ENCODE results near the gene NSMF. TPM values are rescaled to one million over a fixed set of nuclear protein-coding genes. Genes with fewer than 3 reads are reported as not detected.

The NSMF gene
- total and polyA plus RNA-seq, 2 donors (not counting 1 experiment from before 2014, with no cell fraction given), result 28.7 to 59.4 TPM

- DNase-seq (no peak), ATAC-seq (ENCODE audit: low read depth) (no peak)
- Mint-ChIP-seq H3K4me3 (no peak overlapping the region), H3K27ac (no peak overlapping the region), H3K4me1 (peaks cover 17% of the 10 kb centered on the region), H3K9me3 (ENCODE audit: insufficient read depth) (no peaks in the 10 kb centered on the region), H3K27me3 (no peaks in the 10 kb centered on the region)
- peaks cover 30 to 32% of the 10 kb centered on the region in 2 donors for H3K4me1 ChIP-seq (ENCODE audit: control insufficient read depth in 2 of 2, insufficient read depth in 2 of 2, low read length in 2 of 2)
- WGBS (ENCODE audit: insufficient coverage), result 97% methylated on average over 28 of the region's 28 CpGs
- no peak overlapping the region for H2AFZ ChIP-seq (ENCODE audit: insufficient read depth, low read depth, low read length, poor library complexity, severe bottlenecking)
- H3K4me3 ChIP-seq (ENCODE audit: control extremely low read depth in 1 of 5, extremely low read depth in 1 of 5, insufficient read depth in 1 of 5, low read depth in 2 of 5, low read length in 4 of 5), result no peak overlapping the region
- no peak overlapping the region for H3K27ac ChIP-seq (ENCODE audit: low read length in 2 of 2)
- intact Hi-C loops (cut with micrococcal nuclease), result no loop called here
- ChIA-PET POLR2A (interaction anchor here (0.6 kb wide), 1 partner anchor 486 kb away, joined by 3 read pairs; no protein-coding TSS in a partner anchor), CTCF (no interaction called here)
- H3K4me2 ChIP-seq (replicated peaks; ENCODE audit: low read depth, low read length, poor library complexity, severe bottlenecking), result no peak overlapping the region
- H4K20me1 ChIP-seq (ENCODE audit: control insufficient read depth, insufficient read depth, low read length, poor library complexity, severe bottlenecking), result no peaks in the 10 kb centered on the region
- H3K9me3 ChIP-seq (ENCODE audit: control extremely low read depth in 1 of 3, control insufficient read depth in 2 of 3, insufficient read depth in 1 of 3, low read length in 2 of 3), result peaks cover 0 to 4% (median 0%) of the 10 kb centered on the region in 3 donors
- H3K36me3 ChIP-seq (replicated peaks in 1 of 2; ENCODE audit: control extremely low read depth in 1 of 2, control insufficient read depth in 1 of 2, extremely low read depth in 1 of 2, insufficient read depth in 2 of 2, low read length in 1 of 2), result no peaks in the 10 kb centered on the region
- TF ChIP-seq EZH2 (IDR thresholded peaks at IDR 0.05; ENCODE audit: borderline replicate concordance, insufficient read depth, low read depth, low read length, poor library complexity, severe bottlenecking), result no peak
- TF ChIP-seq, protein P1, sequence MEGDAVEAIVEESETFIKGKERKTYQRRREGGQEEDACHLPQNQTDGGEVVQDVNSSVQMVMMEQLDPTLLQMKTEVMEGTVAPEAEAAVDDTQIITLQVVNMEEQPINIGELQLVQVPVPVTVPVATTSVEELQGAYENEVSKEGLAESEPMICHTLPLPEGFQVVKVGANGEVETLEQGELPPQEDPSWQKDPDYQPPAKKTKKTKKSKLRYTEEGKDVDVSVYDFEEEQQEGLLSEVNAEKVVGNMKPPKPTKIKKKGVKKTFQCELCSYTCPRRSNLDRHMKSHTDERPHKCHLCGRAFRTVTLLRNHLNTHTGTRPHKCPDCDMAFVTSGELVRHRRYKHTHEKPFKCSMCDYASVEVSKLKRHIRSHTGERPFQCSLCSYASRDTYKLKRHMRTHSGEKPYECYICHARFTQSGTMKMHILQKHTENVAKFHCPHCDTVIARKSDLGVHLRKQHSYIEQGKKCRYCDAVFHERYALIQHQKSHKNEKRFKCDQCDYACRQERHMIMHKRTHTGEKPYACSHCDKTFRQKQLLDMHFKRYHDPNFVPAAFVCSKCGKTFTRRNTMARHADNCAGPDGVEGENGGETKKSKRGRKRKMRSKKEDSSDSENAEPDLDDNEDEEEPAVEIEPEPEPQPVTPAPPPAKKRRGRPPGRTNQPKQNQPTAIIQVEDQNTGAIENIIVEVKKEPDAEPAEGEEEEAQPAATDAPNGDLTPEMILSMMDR (IDR thresholded peaks at IDR 0.05), result no peak
- H3K79me2 ChIP-seq (ENCODE audit: control insufficient read depth, insufficient read depth, low read length), result peaks cover 6% of the 10 kb centered on the region
- H3K9ac ChIP-seq (ENCODE audit: low read length), result no peak overlapping the region
- no peaks in the 10 kb centered on the region for H3K27me3 ChIP-seq (replicated peaks in 1 of 4; ENCODE audit: control extremely low read depth in 1 of 4, control insufficient read depth in 3 of 4, insufficient read depth in 4 of 4, low read length in 3 of 4)
These were observed 5.3 kb upstream of the NSMF start for GRCh38 chr9:137464291-137464999.

DNA sequence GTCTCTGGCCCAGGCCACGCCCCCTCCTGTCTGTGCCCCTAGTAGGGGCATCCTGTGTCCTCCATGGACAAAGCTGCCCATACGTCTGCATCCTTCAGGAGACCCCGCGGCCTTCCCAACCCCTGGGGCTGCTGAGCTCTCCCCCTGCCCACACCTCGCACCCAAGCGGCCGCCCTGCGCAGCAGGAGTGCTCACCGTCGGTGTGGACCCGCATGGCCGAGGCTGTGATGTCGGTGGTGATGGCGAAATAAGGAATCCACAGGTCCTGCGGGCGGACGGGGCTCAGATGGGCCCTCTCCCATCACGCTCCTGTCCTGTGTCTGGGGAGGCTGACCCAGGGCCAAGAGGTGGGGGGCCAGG is 4.8 kb upstream of the NSMF start:
- TF ChIP-seq EZH2 (IDR thresholded peaks at IDR 0.05; ENCODE audit: borderline replicate concordance, insufficient read depth, low read depth, low read length, poor library complexity, severe bottlenecking), result no peak
- TF ChIP-seq, protein P1 (IDR thresholded peaks at IDR 0.05), result no peak
- ChIA-PET POLR2A (no interaction called here), CTCF (interaction anchor here (1.1 kb wide), 1 partner anchor 64 kb away, joined by 3 read pairs; no protein-coding TSS in a partner anchor)
- no peak overlapping the region for H2AFZ ChIP-seq (ENCODE audit: insufficient read depth, low read depth, low read length, poor library complexity, severe bottlenecking)
- H3K27me3 ChIP-seq (replicated peaks in 1 of 4; ENCODE audit: control extremely low read depth in 1 of 4, control insufficient read depth in 3 of 4, insufficient read depth in 4 of 4, low read length in 3 of 4), result no peaks in the 10 kb centered on the region
- Mint-ChIP-seq H3K27me3 (no peaks in the 10 kb centered on the region), H3K4me3 (no peak overlapping the region), H3K27ac (no peak overlapping the region), H3K4me1 (peaks cover 17% of the 10 kb centered on the region), H3K9me3 (ENCODE audit: insufficient read depth) (no peaks in the 10 kb centered on the region)
- H3K4me2 ChIP-seq (replicated peaks; ENCODE audit: low read depth, low read length, poor library complexity, severe bottlenecking), result no peak overlapping the region
- no peak overlapping the region for H3K27ac ChIP-seq (ENCODE audit: low read length in 2 of 2)
- ATAC-seq (ENCODE audit: low read depth) (no peak), DNase-seq (no peak)
- H3K79me2 ChIP-seq (ENCODE audit: control insufficient read depth, insufficient read depth, low read length), result peaks cover 6% of the 10 kb centered on the region
- WGBS (ENCODE audit: insufficient coverage), result 99% methylated on average over 18 of the region's 18 CpGs
- intact Hi-C loops (cut with micrococcal nuclease), result no loop called here
- H3K4me1 ChIP-seq (ENCODE audit: control insufficient read depth in 2 of 2, insufficient read depth in 2 of 2, low read length in 2 of 2), result peaks cover 30 to 34% of the 10 kb centered on the region in 2 donors
- H4K20me1 ChIP-seq (ENCODE audit: control insufficient read depth, insufficient read depth, low read length, poor library complexity, severe bottlenecking), result no peaks in the 10 kb centered on the region
- H3K9ac ChIP-seq (ENCODE audit: low read length), result no peak overlapping the region
- peaks cover 0 to 4% (median 0%) of the 10 kb centered on the region in 3 donors for H3K9me3 ChIP-seq (ENCODE audit: control extremely low read depth in 1 of 3, control insufficient read depth in 2 of 3, insufficient read depth in 1 of 3, low read length in 2 of 3)
- H3K36me3 ChIP-seq (replicated peaks in 1 of 2; ENCODE audit: control extremely low read depth in 1 of 2, control insufficient read depth in 1 of 2, extremely low read depth in 1 of 2, insufficient read depth in 2 of 2, low read length in 1 of 2), result no peaks in the 10 kb centered on the region
- H3K4me3 ChIP-seq (ENCODE audit: control extremely low read depth in 1 of 5, extremely low read depth in 1 of 5, insufficient read depth in 1 of 5, low read depth in 2 of 5, low read length in 4 of 5), result no peak overlapping the region

Data from B cell (primary cell).